ENCODE measurements around the gene HCRTR1. TPM values are rescaled to one million over a fixed set of nuclear protein-coding genes. Genes with fewer than 3 reads are reported as not detected.

Gene HCRTR1
- total and polyA plus RNA-seq, 2 of the 8 experiments (the other 6 are each of a cell fraction or from before 2014, with no cell fraction given) = 0.35 to 0.39 TPM

DNA sequence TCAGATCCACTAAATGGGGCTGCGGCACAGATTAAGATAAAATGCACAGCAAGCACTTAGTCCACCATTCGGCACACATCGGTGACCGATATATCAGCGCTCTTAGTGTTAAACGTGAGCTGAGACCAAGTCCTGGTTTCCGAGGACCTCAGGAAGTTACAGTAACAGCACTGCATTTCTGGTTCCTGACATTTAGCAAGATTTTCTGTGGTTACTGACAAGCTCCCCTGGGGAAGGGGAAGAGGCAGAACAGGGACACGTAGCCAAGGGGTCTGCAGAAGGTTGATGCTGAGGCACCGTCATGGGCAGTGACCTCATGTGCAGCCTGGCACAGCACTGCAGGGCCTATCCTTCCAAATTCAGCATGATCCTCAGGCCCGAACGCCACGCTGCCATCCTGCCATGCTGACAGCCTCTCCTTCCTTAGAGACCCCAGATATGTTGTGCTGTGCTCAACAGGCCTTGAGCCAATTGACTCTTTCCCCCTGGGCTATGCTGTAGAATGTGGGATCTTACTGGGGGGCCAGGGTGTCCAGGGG, 40.6 kb downstream of the HCRTR1 start:
- H4K8ac ChIP-seq (ENCODE audit: extremely low read depth, insufficient read depth, low read length) = 0 out of 2 replicates have a peak overlapping the region, but pooled peaks have one; percentile 3
- no peak overlapping the region for H3K4me2 ChIP-seq (ENCODE audit: insufficient read depth in 1 of 2, low read depth in 2 of 2, low read length in 2 of 2)
- H2BK5ac ChIP-seq (ENCODE audit: low read depth, low read length) = no peak overlapping the region
- no peak overlapping the region for H2BK120ac ChIP-seq (replicated peaks; ENCODE audit: low read depth, low read length)
- FAIRE-seq = no peak
- DNase-seq (ENCODE audit: low read depth in 1 of 2, low spot score in 2 of 2) = no peak
- H3K27me3 ChIP-seq (replicated peaks in 1 of 4; ENCODE audit: control insufficient read depth in 3 of 4, extremely low read depth in 1 of 4, insufficient read depth in 3 of 4, low read length in 3 of 4) = no peaks in the 10 kb centered on the region
- no peaks in the 10 kb centered on the region for H3K23me2 ChIP-seq (ENCODE audit: low read depth, low read length)
- H3K79me2 ChIP-seq (ENCODE audit: control insufficient read depth in 1 of 2, insufficient read depth in 2 of 2, low read length in 2 of 2) = no peaks in the 10 kb centered on the region
- no peaks in the 10 kb centered on the region; a peak in 1 of 8 replicates for H3K36me3 ChIP-seq (ENCODE audit: control insufficient read depth in 2 of 4, insufficient read depth in 4 of 4, low read length in 3 of 4)
- H3K79me1 ChIP-seq (ENCODE audit: low read depth, low read length) = no peaks in the 10 kb centered on the region
- 95% methylated on average over 12 of the region's 12 CpGs; no CpG with 5 or more reads in 1 of the 2 experiments for WGBS, 2 experiments (ENCODE audit: extremely low coverage in 1 of 2, insufficient coverage in 1 of 2, insufficient read length in 1 of 2, insufficient replicate concordance in 2 of 2, low coverage in 1 of 2, low lambda C conversion rate in 2 of 2, missing lambda C conversion rate in 1 of 2)
- H3K4me1 ChIP-seq (replicated peaks in 1 of 4; ENCODE audit: control insufficient read depth in 3 of 4, insufficient read depth in 4 of 4, low read length in 3 of 4) = no peaks in the 10 kb centered on the region
- H3K27ac ChIP-seq (ENCODE audit: low read depth, low read length) = no peak overlapping the region
- H3K4me3 ChIP-seq (ENCODE audit: extremely low read depth in 1 of 4, insufficient read depth in 2 of 4, low read depth in 3 of 4, low read length in 4 of 4) = no peak overlapping the region
- H4K20me1 ChIP-seq (replicated peaks in 1 of 2; ENCODE audit: control insufficient read depth in 1 of 2, insufficient read depth in 2 of 2, low read length in 2 of 2) = peaks cover 0 to 2% of the 10 kb centered on the region in 2 experiments
- H3K23ac ChIP-seq (ENCODE audit: insufficient read length) = no peak overlapping the region
- H2AFZ ChIP-seq (ENCODE audit: low read length) = no peak overlapping the region
- no peak overlapping the region for H2BK20ac ChIP-seq (ENCODE audit: low read length)
- CTCF ChIA-PET (ENCODE audit: partially characterized antibody) = interaction anchor here (1.1 to 19.3 kb wide), 4 partner anchors 24 to 131 kb away, joined by 3 to 370 read pairs (median 4); no protein-coding TSS in a partner anchor
- no peaks in the 10 kb centered on the region for H3K9me3 ChIP-seq (ENCODE audit: insufficient read depth in 2 of 2, low read depth in 1 of 2, low read length in 1 of 2)
- H3K56ac ChIP-seq (replicated peaks; ENCODE audit: insufficient read length, low read depth, low read length) = no peak overlapping the region
- TF ChIP-seq SRF (IDR thresholded peaks at IDR 0.05; ENCODE audit: low read depth, low read length) (no peak), TAF7 (optimal IDR thresholded peaks at IDR 0.05; ENCODE audit: borderline replicate concordance, low read depth, low read length) (no peak), TAF1 (IDR thresholded peaks at IDR 0.05; ENCODE audit: low read depth, low read length) (no peak), NANOG (IDR thresholded peaks at IDR 0.05; ENCODE audit: insufficient read depth, low read depth, low read length, poor library complexity, severe bottlenecking) (no peak), POLR2A (IDR thresholded peaks at IDR 0.05; ENCODE audit: control extremely low read depth in 1 of 2, low read depth in 2 of 2, low read length in 2 of 2) (no peak), EZH2 (IDR thresholded peaks at IDR 0.05; ENCODE audit: low read depth, low read length, severe bottlenecking) (no peak), CTBP2 (IDR thresholded peaks at IDR 0.05; ENCODE audit: borderline replicate concordance, insufficient read depth, insufficient read length, low read length) (no peak), POU5F1 (IDR thresholded peaks at IDR 0.05; ENCODE audit: low read depth, low read length) (no peak), TBP (IDR thresholded peaks at IDR 0.05; ENCODE audit: low read depth, low read length) (no peak)
- TF ChIP-seq, protein P1, sequence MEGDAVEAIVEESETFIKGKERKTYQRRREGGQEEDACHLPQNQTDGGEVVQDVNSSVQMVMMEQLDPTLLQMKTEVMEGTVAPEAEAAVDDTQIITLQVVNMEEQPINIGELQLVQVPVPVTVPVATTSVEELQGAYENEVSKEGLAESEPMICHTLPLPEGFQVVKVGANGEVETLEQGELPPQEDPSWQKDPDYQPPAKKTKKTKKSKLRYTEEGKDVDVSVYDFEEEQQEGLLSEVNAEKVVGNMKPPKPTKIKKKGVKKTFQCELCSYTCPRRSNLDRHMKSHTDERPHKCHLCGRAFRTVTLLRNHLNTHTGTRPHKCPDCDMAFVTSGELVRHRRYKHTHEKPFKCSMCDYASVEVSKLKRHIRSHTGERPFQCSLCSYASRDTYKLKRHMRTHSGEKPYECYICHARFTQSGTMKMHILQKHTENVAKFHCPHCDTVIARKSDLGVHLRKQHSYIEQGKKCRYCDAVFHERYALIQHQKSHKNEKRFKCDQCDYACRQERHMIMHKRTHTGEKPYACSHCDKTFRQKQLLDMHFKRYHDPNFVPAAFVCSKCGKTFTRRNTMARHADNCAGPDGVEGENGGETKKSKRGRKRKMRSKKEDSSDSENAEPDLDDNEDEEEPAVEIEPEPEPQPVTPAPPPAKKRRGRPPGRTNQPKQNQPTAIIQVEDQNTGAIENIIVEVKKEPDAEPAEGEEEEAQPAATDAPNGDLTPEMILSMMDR (IDR thresholded peaks at IDR 0.05; ENCODE audit: control extremely low read depth in 1 of 3, insufficient read depth in 1 of 3, low read depth in 1 of 3, low read length in 3 of 3) = no peak
- H3K14ac ChIP-seq (ENCODE audit: insufficient read length) = no peak overlapping the region
- H3K18ac ChIP-seq (ENCODE audit: extremely low read depth, low read length) = no peak overlapping the region
- no peak overlapping the region for H2AK5ac ChIP-seq (ENCODE audit: low read depth, low read length)
- no peak overlapping the region for H2BK12ac ChIP-seq (ENCODE audit: low read depth, low read length)
- H4K91ac ChIP-seq (replicated peaks; ENCODE audit: insufficient read length, low read length) = no peak overlapping the region
- no peak overlapping the region for H3K9ac ChIP-seq (replicated peaks in 1 of 4; ENCODE audit: extremely low read depth in 1 of 4, low read depth in 3 of 4, low read length in 3 of 4)
- no peak overlapping the region for H3K4ac ChIP-seq (replicated peaks; ENCODE audit: insufficient read length, low read depth, low read length)
- no peak overlapping the region for H2BK15ac ChIP-seq (ENCODE audit: low read length)
- POLR2A ChIA-PET (ENCODE audit: partially characterized antibody) = interaction anchor here (0.9 to 2.0 kb wide), 2 partner anchors 13 to 15 kb away, joined by 3 to 12 read pairs; partner anchors contain the start of gene PEF1
- no peak overlapping the region for H4K5ac ChIP-seq (ENCODE audit: insufficient read length, low read depth, low read length)
